Stimulated activated CD4-positive, alpha-beta T cell treated with anti-CD3 and anti-CD28 coated beads, TNF-alpha, amount 100 ng/mL, for 24 hours (primary cell): ENCODE results near the gene TSC22D1.

ENCODE experiments used
- DNase-seq, 3 experiments: peaks; one replicate each; pipeline ENCODE4 v3.0.0-alpha.2; 2020; ENCODE audit warnings: low read depth in 3 of 3

TSC22D1 gene

GRCh38 chr13:44406617-44407016, 169.5 kb downstream of the TSC22D1 start:
- no peak for DNase-seq

- no peak for DNase-seq
These were observed 171.6 kb downstream of the TSC22D1 start for GRCh38 chr13:44404261-44405132.

GRCh38 chr13:44403461-44404056, 172.6 kb downstream of the TSC22D1 start:
- DNase-seq, result no peak

- no peak for DNase-seq
These were observed 173.2 kb downstream of the TSC22D1 start for GRCh38 chr13:44402899-44403445.

GRCh38 chr13:44401577-44401976, 174.6 kb downstream of the TSC22D1 start:
- no peak for DNase-seq

GRCh38 chr13:44400736-44401135, 175.4 kb downstream of the TSC22D1 start:
- no peak for DNase-seq

- DNase-seq, result no peak
These were observed 177.1 kb downstream of the TSC22D1 start for GRCh38 chr13:44399074-44399473.

- DNase-seq, result no peak
These were observed 177.5 kb downstream of the TSC22D1 start for GRCh38 chr13:44398606-44399005.

GRCh38 chr13:44397766-44398223, 178.3 kb downstream of the TSC22D1 start:
- no peak for DNase-seq

- DNase-seq, result no peak
These were observed 179.2 kb downstream of the TSC22D1 start for GRCh38 chr13:44396701-44397580.

GRCh38 chr13:44395976-44396694, 180.0 kb downstream of the TSC22D1 start:
- no peak for DNase-seq

GRCh38 chr13:44394658-44395057, 181.5 kb downstream of the TSC22D1 start:
- no peak for DNase-seq

GRCh38 chr13:44393391-44393790, 182.7 kb downstream of the TSC22D1 start:
- DNase-seq, result no peak

- no peak for DNase-seq
These were observed 186.3 kb downstream of the TSC22D1 start for GRCh38 chr13:44389876-44390275.

GRCh38 chr13:44389060-44389666, 187.0 kb downstream of the TSC22D1 start:
- DNase-seq, result no peak

GRCh38 chr13:44388427-44389059, 187.6 kb downstream of the TSC22D1 start:
- DNase-seq, result no peak

- no peak for DNase-seq
These were observed 189.1 kb downstream of the TSC22D1 start for GRCh38 chr13:44386913-44387556.

- DNase-seq, result no peak
These were observed 190.3 kb downstream of the TSC22D1 start for GRCh38 chr13:44385847-44386246.

- DNase-seq, result no peak
These were observed 190.7 kb downstream of the TSC22D1 start for GRCh38 chr13:44385401-44385800.

- no peak for DNase-seq
These were observed 191.4 kb downstream of the TSC22D1 start for GRCh38 chr13:44384778-44385177.
